OCI-LY3 (cell line): ENCODE measurements around the gene CDT1.
A peak's percentile ranks its signal among the peaks of the same experiment; 100 is the strongest.
"Not testable (repeated sequence)": the region's sequence is repeated elsewhere in the genome, so short reads cannot be mapped to it uniquely, and the experiment has no call there.

Experiments
- H2AFZ ChIP-seq: fragments of 200-600, 300-600 bp; shearing (Covaris generic); 2 replicates; pipeline ENCODE4 v1.6.0; 2014; ENCODE audit warnings: antibody characterized with exemption, low read depth, low read length
- H3K27ac ChIP-seq: fragments of 200-600, 300-600 bp; sonication (generic); 2 replicates; pipeline ENCODE4 v1.5.1; 2014; ENCODE audit warnings: mild to moderate bottlenecking, low read length, moderate library complexity, mixed read lengths
- H3K27me3 ChIP-seq: fragments of 200-600, 300-600 bp; sonication (generic); 2 replicates; pipeline ENCODE4 v1.6.1; 2014; ENCODE audit warnings: low read depth, low read length, mixed read lengths
- H3K36me3 ChIP-seq: fragments of 200-600, 300-600 bp; sonication (generic); replicated peaks from 2 replicates; pipeline ENCODE3; 2014; ENCODE audit warnings: low read depth, low read length, mixed read lengths
- H3K4me1 ChIP-seq: fragments of 300-600, 200-600 bp; sonication (generic); 2 replicates; pipeline ENCODE4 v1.6.1; 2014; ENCODE audit warnings: low read length, mixed read lengths
- H3K4me2 ChIP-seq: fragments of 200-600, 300-600 bp; sonication (generic); 2 replicates; pipeline ENCODE4 v1.6.1; 2014; ENCODE audit warnings: low read length, mixed read lengths
- H3K4me3 ChIP-seq: fragments of 300-600, 200-600 bp; sonication (generic); 2 replicates; pipeline ENCODE4 v1.5.1; 2014; ENCODE audit warnings: antibody characterized with exemption, mild to moderate bottlenecking, low read length, moderate library complexity
- H3K79me2 ChIP-seq: fragments of 300-600, 200-600 bp; shearing (Covaris generic); 2 replicates; pipeline ENCODE4 v1.6.1; 2014; ENCODE audit warnings: mild to moderate bottlenecking, low read length, mixed read lengths
- H3K9ac ChIP-seq: fragments of 300-600, 200-600 bp; shearing (Covaris generic); 2 replicates; pipeline ENCODE4 v1.6.0; 2014; ENCODE audit warnings: mild to moderate bottlenecking, low read length, moderate library complexity
- H3K9me3 ChIP-seq: fragments of 200-600, 300-600 bp; shearing (Covaris generic); 2 replicates; pipeline ENCODE4 v1.6.1; 2014; ENCODE audit warnings: low read length, mixed read lengths; ENCODE audit not compliant: insufficient read depth
- H4K20me1 ChIP-seq: fragments of 200-600, 300-600 bp; sonication (generic); 2 replicates; pipeline ENCODE4 v1.6.1; 2016; ENCODE audit warnings: low read length, mixed read lengths; ENCODE audit not compliant: insufficient read depth
- CTCF ChIP-seq: fragments of 200-600, 300-600 bp; sonication (generic); IDR thresholded peaks from 2 replicates; pipeline ENCODE4 v1.5.1; 2014; ENCODE audit warnings: antibody characterized with exemption, low read length, low read depth
- EZH2phosphoT487 ChIP-seq: fragments of 200-600 bp; shearing (Covaris generic); IDR thresholded peaks from 2 replicates; pipeline ENCODE4 v1.6.1; 2018; ENCODE audit warnings: antibody characterized with exemption, mixed run types, low read depth

Gene CDT1

GRCh38 chr16:88785106-88785924 is 18.3 kb upstream of the CDT1 start, which contains the start of gene PIEZO1:
TSS of gene PIEZO1 (minus strand) at chr16:88785220. CDS start at chr16:88784964, 256 bp downstream.
- H3K79me2 ChIP-seq, result peaks cover 44% of the 10 kb centered on the region
- H2AFZ ChIP-seq, result peak within 1 kb of the TSS; percentile 45; the same call in 1 of the 2 replicates
- peak within 1 kb of the TSS; percentile 57 for H3K4me2 ChIP-seq
- H3K27ac ChIP-seq, result 0 out of 2 replicates have a peak within 1 kb of the TSS, but pooled peaks have one; percentile 21
- TF ChIP-seq CTCF (peak; percentile 75), EZH2phosphoT487 (no peak)
- H3K4me3 ChIP-seq, result peak within 1 kb of the TSS; percentile 84
- H3K9ac ChIP-seq, result peak within 1 kb of the TSS; percentile 79
- H3K4me1 ChIP-seq, result peaks cover 34% of the 10 kb centered on the region
- H3K9me3 ChIP-seq, result no peaks in the 10 kb centered on the region
- no peaks in the 10 kb centered on the region for H4K20me1 ChIP-seq
- no peaks in the 10 kb centered on the region for H3K36me3 ChIP-seq
- peaks cover 14% of the 10 kb centered on the region for H3K27me3 ChIP-seq

- Histone ChIP-seq H2AFZ (no peak overlapping the region), H3K4me2 (no peak overlapping the region), H3K27me3 (peaks cover 32% of the 10 kb centered on the region), H3K79me2 (peaks cover 20% of the 10 kb centered on the region), H3K4me1 (peaks cover 21% of the 10 kb centered on the region), H4K20me1 (no peaks in the 10 kb centered on the region), H3K9me3 (no peaks in the 10 kb centered on the region), H3K9ac (no peak overlapping the region), H3K4me3 (no peak overlapping the region), H3K27ac (no peak overlapping the region), H3K36me3 (no peaks in the 10 kb centered on the region)
- no peak for TF ChIP-seq CTCF
- no peak for TF ChIP-seq EZH2phosphoT487
Observed at GRCh38 chr16:88787579-88788314, 15.8 kb upstream of the CDT1 start.

GRCh38 chr16:88788749-88789148 is 14.8 kb upstream of the CDT1 start:
- H4K20me1 ChIP-seq, H2AFZ ChIP-seq, H3K27ac ChIP-seq, H3K4me2 ChIP-seq, H3K36me3 ChIP-seq, H3K9me3 ChIP-seq, H3K4me3 ChIP-seq, H3K9ac ChIP-seq: not testable (repeated sequence)
- Histone ChIP-seq H3K79me2 (peaks cover 10% of the 10 kb centered on the region), H3K27me3 (peaks cover 39% of the 10 kb centered on the region), H3K4me1 (peaks cover 11% of the 10 kb centered on the region)

GRCh38 chr16:88789594-88789993 is 14.0 kb upstream of the CDT1 start:
- Histone ChIP-seq H3K4me2 (no peak overlapping the region), H3K9me3 (no peaks in the 10 kb centered on the region), H3K4me3 (no peak overlapping the region), H2AFZ (no peak overlapping the region), H3K27me3 (peaks cover 39% of the 10 kb centered on the region), H3K36me3 (no peaks in the 10 kb centered on the region), H3K27ac (no peak overlapping the region), H3K9ac (no peak overlapping the region), H4K20me1 (no peaks in the 10 kb centered on the region), H3K4me1 (peaks cover 8% of the 10 kb centered on the region), H3K79me2 (peaks cover 2% of the 10 kb centered on the region; the same call in 1 of the 2 replicates)
- TF ChIP-seq CTCF, result no peak
- TF ChIP-seq EZH2phosphoT487, result no peak
